ENCODE data around the gene SCAMP4.

SCAMP4 gene

DNA sequence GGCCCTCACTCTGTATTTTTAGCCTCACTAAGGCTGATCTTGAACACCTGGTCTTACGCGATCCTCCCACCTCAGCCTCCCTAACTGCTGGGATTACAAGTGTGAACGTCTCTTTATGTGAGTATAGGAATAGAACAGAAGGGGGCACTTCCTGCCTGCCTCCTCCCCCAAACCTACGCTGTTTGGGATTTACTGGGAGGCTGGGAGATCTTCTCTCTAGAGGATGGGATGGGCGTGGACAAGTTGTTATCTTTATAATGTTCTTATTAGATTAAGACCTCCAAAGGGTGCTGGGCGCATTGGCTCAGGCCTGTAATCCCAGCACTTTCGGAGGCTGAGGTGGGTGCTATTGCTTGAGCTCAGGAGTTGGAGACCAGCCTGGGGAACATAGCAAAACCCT, 32.9 kb downstream of the SCAMP4 start:
- TF ChIP-seq ZNF274 (IDR thresholded peaks at IDR 0.05; ENCODE audit: low read depth, low read length) = no peak
- H3K4me3 ChIP-seq (ENCODE audit: low read length) = no peak overlapping the region

DNA sequence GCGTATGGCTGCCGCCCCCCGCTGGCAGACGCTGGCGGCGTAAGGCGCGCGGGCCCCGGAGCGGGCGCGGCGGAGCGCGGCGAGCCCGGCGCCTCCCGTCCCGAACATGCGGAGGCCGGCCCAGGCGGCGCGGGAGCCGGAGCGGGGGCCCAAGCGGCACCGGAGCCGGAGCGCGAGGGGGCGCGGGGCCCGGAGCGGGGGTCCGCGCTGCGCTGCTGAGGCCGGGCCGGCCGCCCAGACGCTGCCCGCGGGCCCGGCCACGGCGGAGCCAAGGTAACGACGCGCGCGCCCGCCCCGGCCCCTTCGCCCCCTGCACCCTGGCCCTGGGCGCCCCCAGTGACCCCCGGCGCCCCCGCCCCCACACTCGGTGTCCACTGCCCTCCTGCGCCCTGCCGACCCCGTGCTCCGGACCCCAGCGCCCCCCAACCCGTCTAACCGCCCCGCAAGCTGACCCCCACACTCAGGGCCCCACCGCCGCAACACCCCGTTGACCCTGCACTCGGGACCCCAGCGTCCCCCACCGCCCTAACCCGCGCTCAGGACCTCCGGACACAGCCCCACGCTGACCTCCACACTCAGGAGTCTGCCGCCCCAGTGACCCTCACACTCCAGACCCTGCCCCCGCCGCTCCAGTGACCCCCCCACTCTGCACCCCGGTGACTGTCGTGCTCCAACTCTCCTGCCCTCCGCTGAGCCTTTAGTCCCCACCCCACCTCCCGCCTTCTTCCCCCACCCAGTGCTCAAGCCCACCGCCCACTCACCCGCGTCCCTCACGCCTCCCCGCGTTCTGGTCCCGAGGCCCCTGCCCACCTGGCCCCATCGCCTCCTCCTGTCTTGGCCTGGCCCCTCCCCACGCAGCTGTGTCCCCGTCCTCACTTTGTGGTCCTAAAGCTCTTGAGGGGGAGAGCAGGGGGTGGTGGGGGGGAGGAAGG, 36.2 kb downstream of the SCAMP4 start, which contains the start of gene CSNK1G2:
Gene CSNK1G2, plus strand, starts transcription at position 27 of the 932 bp plus-strand sequence. CDS start 28,601 bp downstream, outside the sequence.
- no peak for TF ChIP-seq ZNF274 (IDR thresholded peaks at IDR 0.05; ENCODE audit: low read depth, low read length)
- H3K4me3 ChIP-seq (ENCODE audit: low read length) = peak within 1 kb of the TSS; percentile 82

DNA sequence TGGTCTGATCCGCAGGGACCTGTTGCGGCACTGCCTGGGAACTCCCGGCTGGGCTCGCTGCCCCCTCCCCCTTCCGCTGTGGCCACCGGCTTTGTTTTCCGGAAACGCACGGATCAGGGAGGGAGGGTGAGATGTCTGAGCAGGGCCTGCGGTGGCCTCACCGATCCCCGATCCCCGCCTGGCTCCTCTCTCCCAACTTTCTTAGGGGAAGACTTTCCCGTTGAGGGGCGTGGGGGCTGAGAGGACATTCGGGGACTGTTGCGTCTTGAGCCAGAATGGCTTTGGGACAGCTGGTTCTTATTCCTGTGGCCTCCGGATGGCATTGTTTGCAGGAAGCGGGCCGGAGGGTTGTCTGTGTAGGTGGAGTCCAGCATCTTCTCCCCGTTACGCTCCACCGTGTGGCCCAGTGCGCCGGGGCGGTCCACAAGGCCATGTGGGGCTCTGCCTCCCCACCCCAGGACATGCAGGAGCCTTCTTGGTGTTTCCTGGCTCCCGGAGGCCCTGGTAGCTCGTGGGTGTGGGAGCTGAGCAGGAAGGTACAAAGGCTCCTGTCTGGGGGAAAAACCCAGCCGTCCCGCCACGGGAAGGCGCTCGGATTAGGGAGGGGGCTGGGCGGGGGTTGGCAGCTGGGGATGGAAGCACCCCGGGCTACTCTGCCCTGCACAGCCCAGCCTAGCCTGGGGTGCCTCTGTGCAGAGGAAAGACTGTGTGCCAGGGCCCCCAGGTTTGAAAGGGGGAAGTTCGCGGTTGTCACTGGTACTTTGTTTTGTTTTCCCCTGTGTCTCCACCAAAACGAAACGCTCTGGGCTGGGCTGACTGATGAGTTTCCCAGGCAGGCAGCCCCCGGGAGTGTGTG, 37.1 kb downstream of the SCAMP4 start:
- no peak for TF ChIP-seq ZNF274 (IDR thresholded peaks at IDR 0.05; ENCODE audit: low read depth, low read length)
- peak overlapping the region; percentile 82 for H3K4me3 ChIP-seq (ENCODE audit: low read length)

DNA sequence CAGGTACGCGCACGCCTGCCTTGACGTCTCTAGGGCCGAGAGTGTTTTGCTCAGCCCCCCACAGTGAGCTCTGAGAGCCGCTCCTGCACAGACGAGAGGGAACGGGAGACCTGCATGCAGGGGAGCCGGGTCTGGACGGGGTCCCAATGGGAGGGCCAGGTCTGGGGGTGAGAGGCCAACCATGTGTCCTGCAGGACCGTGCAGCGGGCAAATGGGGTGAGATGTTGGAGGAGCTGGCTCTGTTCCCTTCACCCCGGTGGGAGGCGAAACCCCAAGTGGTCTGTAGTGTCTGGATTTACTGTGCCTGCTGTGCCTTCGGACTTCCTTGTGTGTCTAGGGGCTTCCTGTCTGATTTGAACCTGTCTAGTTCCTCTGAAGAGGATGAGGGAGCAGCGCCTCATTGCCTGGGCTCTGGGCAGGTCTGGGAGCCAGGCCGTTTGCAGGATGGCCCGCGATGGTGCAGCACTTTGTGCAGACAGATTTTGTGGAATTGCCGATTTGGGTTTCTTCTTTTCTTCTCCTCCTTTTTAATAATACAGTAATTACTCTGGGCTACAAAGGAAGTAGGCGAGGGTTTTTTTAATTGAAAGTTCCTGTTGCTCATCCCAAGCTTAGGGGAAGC, 37.8 kb downstream of the SCAMP4 start:
- TF ChIP-seq ZNF274 (IDR thresholded peaks at IDR 0.05; ENCODE audit: low read depth, low read length) = no peak
- peak overlapping the region; percentile 82; the same call in 1 of the 2 replicates for H3K4me3 ChIP-seq (ENCODE audit: low read length)

DNA sequence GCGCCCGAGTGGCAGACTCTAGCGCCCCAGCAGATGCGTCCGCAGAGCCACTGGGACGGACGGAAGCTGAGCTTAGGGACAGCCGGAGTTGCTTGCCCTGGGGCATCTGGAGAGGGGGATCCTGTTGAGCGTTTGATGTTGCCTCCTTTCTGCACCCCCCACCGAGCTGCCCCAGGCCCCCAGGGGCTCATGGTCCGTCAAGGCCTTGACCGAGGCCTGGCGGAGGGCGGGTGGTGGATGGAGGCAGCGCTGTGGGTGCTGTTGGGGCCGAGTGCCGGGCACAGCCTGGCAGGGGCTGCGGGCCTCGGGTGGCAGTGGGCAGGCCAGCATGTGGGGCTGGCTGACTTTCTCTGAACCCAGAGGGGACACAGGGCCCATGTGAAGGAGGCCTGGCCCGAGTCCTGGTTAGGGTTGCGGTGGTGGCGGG, 38.5 kb downstream of the SCAMP4 start:
- TF ChIP-seq ZNF274 (IDR thresholded peaks at IDR 0.05; ENCODE audit: low read depth, low read length) = no peak
- H3K4me3 ChIP-seq (ENCODE audit: low read length) = peak overlapping the region; percentile 82; the same call in 1 of the 2 replicates

DNA sequence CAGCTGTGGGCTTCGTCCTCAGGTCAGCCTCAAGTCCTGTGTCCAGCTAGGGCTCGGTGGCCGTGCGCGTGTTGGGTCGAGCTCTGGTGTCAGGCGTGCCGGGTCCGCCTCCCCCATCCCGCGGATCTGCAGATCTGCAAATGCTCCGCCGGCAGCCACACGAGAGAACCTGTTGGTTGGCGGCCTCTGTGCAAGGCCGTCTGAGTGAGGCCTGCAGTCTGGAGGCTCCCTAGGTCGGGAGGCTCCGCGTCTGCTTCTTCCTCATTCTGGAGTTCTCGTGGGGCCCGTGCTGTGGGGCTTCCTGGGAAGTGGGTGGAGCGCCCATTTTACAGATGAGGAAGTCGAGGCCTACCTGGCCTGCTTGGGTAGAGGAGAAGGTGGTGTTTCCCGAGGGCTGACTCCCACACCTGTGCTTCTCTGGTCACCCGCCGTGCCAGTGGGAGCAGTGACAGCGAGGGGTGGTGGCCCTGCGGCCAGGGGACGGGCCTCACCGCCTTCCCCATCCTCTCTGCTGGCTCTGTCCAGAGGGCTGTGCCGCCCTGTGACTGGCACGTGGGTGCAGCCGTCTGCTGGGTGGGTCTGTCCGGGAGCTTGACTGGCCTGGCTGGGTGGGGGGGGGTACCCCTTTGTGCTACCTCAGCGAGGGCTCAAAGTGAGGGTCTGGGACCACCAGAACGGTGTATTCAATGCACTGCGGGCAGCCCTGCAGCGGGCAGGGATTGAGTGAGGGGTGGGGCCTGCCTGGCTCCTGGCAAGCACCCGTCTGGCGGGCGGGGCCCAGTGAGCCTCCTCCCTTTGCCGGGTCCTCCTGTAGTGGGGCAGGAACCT, 39.1 kb downstream of the SCAMP4 start:
- no peak overlapping the region for H3K4me3 ChIP-seq (ENCODE audit: low read length)
- TF ChIP-seq ZNF274 (IDR thresholded peaks at IDR 0.05; ENCODE audit: low read depth, low read length) = no peak

DNA sequence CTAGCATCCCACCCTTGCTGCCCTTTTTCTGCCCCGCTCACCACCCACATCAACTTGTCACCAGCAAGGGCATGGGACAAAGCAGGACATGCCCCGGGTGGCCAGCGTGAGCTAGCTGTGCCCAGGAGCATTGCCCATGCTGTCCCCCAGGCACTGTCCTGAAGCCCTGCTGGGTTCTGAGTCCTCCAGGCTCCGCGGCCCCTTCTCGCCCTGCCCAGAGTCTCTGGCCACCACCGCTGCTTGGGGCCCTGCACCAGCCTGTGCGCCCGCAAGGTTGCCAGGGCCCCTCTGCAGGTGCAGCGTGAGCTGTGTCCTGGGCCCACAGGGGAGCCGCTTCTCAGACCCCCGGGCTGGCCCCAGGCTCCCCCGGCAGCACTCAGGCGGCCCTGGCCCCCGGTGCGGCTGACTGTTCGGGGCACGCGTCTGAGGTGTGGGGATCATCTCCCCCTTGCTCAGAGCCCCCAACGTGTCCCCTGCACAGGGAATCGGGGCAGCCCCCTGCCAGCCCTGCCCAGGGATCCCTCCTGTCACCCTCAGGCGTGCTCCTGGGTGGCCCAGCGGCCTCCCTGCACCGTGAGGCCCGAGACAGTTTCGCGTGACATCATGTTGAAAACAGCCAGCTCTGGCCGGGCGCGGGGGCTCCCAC, 39.8 kb downstream of the SCAMP4 start:
- H3K4me3 ChIP-seq (ENCODE audit: low read length) = no peak overlapping the region
- no peak for TF ChIP-seq ZNF274 (IDR thresholded peaks at IDR 0.05; ENCODE audit: low read depth, low read length)

DNA sequence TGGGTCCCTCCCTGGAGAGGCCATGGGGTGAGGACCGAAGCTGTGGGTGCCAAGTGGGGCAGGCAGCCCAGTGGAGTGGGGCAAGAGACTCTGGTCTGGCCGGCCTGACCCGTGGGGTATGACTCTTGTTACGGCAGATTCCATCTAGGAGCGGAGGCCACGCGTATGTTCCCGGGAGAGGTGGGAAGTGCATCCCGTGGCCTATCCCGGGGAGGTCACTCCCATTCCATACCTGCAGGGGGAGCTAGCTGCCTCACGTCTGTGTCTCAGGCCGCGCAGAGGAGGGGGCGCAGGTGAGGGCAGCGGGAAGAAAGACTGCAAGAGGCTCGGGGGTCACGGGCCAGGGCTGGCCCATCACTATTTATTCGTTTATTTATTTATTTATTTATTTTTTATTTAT, 40.7 kb downstream of the SCAMP4 start:
- H3K4me3 ChIP-seq (ENCODE audit: low read length) = no peak overlapping the region
- TF ChIP-seq ZNF274 (IDR thresholded peaks at IDR 0.05; ENCODE audit: low read depth, low read length) = no peak

DNA sequence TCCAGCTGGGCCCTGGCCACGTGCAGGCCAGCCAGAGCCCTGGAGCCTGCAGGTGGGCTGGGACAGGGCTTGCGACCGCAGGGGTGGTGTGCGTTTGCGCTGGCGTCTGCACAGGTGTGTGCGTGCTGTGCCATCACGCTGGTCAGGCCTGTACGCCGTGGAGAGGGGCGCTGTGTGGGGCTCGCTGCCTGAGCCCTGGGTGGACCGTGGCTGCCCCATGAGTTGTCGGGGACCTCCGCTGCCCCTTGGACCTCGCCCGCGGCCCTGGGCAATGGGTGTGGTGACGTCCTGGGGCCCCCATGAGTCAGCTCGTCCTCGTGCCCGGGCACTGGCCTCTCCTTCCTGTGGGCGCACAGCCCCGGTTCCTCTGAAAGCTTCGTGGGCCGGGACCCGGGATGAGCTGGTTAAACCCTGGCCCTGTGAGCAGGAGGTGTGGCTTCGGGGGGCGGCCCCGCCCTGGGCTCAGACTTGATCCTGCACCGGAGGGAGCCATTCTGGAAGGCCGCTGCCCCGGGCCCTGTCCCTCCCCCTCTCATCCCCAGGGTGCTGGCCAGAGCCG, 42.5 kb downstream of the SCAMP4 start:
- no peak for TF ChIP-seq ZNF274 (IDR thresholded peaks at IDR 0.05; ENCODE audit: low read depth, low read length)
- no peak overlapping the region for H3K4me3 ChIP-seq (ENCODE audit: low read length)

DNA sequence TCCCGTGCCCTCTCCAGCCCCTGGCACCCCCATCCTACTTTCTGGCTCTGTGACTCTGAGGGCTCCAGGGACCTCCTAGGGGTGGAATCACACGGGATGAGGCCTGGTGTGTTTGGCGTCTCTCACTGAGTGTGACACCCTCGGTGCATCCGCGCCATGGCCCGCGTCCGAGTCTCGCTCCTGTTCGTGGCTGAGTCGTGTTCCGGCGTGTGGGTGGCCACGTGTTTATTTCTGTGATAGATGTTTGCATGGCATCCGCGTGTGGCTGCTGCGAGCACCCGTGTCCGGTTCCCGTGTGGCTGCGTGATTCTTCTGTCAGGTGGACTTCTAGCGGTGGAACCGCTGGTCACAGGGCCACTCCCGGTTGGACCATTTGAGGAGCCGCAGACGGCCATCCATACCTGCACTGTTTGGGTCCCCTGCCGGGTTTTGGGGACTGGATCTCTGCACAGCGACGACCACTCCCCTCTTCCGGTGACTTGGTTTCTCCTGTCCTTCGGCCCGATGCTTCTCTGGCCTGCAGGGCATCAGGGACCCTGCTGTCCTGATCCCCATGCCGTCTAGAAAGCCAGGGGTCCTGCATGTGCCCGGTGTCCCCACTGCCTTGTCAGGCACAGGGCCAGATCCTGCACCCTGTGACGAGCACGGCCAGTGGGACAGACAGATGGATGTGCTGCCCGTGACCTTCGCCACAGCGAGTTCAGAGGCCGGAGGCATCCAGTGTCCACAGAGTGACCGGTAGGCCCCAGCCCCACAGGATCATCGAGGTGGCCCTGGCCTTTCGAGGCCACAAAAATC, 44.3 kb downstream of the SCAMP4 start:
- TF ChIP-seq ZNF274 (IDR thresholded peaks at IDR 0.05; ENCODE audit: low read depth, low read length) = no peak
- no peak overlapping the region for H3K4me3 ChIP-seq (ENCODE audit: low read length)

DNA sequence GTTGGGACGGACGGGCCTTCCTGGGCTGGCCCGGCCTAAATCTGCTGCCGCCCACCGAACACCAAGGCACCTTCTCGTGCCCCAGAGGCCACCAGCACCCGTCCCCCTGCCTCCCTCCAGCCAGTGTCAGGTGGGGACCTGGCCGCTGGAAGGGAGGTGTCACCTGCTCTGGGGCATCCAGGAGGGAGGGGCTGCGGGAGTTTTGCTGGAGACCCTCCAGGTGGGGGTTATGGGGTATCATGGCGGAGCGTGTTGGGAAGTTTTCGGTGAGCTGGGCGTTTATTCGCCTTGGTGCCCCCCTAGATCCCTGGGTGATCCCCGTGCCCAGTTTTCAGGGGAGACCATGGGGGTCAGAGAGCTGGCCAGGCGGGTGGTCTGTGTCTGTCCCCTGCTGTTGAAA, 45.4 kb downstream of the SCAMP4 start:
- TF ChIP-seq ZNF274 (IDR thresholded peaks at IDR 0.05; ENCODE audit: low read depth, low read length) = no peak

DNA sequence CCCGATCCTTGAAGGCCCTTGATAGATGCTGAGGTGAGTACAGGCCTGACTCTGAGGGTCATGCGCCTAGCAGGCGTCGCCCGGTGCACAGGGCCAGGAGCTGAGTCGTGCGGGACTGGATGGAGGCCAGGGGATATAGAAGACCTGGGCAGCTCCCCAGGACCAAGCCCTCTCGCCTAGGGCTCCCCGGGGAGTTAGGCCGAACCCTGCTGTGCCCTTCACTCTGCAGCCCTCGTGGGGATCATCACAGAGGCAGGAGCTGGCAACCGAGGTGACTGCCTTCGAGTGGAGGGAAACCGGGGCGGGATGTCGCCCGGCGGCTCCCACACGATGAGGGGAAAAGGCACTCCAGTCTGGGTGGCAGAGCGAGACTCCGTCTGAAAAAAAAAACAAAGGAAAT, 47.4 kb downstream of the SCAMP4 start:
- TF ChIP-seq ZNF274 (IDR thresholded peaks at IDR 0.05; ENCODE audit: low read depth, low read length) = no peak
- no peak overlapping the region for H3K4me3 ChIP-seq (ENCODE audit: low read length)

More for the DNA sequence above, 45.4 kb downstream of the SCAMP4 start:
- no peak overlapping the region for H3K4me3 ChIP-seq (ENCODE audit: low read length)
